Posterior vena cava (tissue), 2 donors: ENCODE results near the gene NAV2. TPM values are rescaled to one million over a fixed set of nuclear protein-coding genes. Genes with fewer than 3 reads are reported as not detected.
A peak's percentile ranks its signal among the peaks of the same experiment; 100 is the strongest.

Experiments
- DNase-seq: peaks from one replicate; pipeline ENCODE4 v3.0.0-alpha.2; 2020; ENCODE audit warnings: low spot score
- intact Hi-C, 2 donors: fragments of 100-400 bp; cut with DNase I; formaldehyde crosslinking; loops; one replicate each; pipeline versions ENCODE4 v1.14.1 to v1.14.2; 2022 to 2023
- total RNA-seq, 2 donors: library from RNA; stranded (reverse); fragmentation: NEBNext Ultra II Directional; extraction: Animal tissue kit (Norgen Biotek cat#: 25700); gene quantifications; one replicate each; pipeline ENCODE4 v1.2.1, GENCODE V29; 2021
- donor health status: DM: yes; HTN: yes; CAD: no.
- donor health status: DM: yes; HTN: yes; CAD: no.

The NAV2 gene
- total RNA-seq, 2 donors from 2014 or later = 69.2 to 108 TPM

DNA sequence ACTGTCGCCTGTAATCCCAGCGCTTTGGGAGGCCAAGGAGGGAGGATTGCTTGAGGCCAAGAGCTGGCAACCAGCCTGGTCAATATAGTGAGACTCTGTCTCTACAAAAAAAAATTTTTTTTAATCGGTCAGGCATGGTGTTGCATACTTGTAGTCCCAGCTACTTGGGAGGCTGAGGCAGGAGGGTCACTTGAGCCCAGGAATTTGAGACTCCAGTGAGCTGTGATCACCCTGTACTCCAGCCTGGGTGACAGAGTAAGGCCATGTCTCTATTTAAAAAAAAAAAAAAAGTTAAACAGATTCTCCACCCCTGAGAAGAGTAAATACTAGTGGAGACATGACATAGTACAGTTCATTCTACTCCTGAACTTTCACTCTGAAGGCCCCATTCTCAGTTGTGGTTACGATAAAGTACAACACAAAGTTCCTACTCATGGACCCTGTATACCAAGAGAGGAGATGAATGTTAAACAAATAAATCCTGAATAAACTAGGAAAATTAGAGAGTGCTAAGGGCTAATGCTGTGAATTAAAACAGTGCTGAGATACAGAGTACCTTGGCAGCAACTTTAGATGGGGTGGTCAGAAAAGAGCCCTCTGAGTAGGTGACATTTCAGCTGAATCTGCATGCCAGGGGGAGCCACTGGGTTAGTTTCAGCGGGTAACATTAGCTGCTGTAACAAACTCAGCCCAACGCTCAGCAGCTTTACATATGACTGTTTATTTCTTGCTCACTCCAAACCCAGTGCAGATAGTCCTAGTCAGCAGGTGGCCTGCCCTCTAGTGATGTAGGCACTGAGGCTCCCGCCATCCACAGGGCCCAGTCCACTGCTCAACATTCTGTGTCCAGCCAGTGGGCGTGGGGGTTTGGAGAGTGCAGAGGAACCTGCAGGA is 372.5 kb downstream of the NAV2 start:
- no peak for DNase-seq
- intact Hi-C loops = no loop called here

DNA sequence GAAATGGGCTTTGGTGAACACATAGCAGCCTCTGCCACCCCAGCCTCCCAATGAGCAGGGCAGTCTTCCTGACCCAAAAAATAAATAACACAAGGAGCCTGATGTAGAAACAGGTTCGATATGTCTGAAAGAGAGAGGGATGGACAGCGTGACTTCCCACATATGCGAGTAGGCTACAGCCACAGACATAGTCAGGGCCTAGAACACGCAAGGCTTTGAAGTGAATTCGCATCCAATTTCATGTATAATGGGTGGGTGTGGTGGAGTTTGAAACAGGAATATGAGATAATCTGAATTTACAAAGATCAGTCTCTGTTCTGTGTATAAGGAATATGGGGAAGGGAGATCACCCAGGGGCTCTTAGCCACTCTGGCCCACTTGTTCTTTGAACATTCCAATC is 373.3 kb downstream of the NAV2 start:
- intact Hi-C loops = no loop called here
- no peak for DNase-seq

DNA sequence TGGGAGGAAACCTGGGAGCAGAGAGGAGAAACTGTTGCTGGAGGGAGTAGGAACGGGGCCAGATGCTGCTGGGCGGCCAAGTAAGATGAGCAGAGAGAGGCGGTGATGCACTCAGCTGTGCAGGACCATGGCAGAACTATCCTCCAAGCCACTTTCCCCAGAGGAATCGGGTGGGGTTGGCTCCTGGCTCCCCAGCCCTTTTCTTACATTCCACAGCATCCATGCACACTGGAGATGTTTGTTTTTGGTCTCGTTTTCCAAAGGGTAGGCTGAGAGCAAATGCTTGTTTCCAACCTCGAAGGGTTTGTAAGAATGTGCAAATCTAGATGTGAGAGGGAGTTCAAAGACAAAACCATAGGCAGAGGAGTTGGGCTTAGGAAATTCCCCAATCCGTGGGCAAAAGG is 374.5 kb downstream of the NAV2 start:
- intact Hi-C loops = no loop called here

DNA sequence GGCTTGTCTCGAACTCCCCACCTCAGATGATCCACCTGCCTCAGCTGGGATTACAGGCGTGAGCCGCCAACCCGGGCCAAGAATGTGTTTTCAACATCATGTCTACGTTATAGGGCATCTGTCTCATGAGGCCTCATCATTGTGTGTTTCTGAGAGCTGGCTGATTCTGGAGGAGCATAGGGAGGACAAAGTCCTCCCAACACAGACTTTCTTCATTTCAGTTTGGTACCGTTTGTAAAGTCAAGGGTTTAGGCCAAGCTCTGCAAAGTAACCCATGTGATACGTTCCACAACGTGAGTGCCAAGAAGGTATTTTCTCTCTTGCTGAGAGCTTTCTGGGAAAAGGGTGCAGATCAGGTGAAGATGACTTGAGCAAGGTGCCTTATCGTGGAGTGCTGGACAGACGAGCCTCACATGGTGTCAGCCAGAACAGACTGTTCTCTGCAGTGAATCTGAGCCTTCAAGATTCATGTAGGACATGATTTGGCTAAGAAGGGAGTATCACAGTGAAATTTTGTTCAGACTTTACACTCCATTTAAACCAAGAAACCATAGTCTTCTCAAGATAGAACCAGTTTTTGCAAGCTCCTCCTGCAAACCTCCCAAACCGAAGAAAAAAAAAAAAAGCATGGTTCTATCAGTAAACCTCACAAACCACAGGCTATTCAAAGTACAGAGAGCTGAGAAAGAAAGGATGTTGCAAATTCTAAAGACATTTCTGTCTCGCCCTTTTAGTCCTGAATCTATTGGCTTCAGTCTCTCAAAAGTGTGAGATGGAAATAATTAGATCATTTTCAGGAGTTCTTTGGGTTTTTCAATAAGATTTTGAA is 376.0 kb downstream of the NAV2 start:
- intact Hi-C loops = no loop called here
- DNase-seq = no peak

More for the DNA sequence above, 374.5 kb downstream of the NAV2 start:
- DNase-seq = no peak

DNA sequence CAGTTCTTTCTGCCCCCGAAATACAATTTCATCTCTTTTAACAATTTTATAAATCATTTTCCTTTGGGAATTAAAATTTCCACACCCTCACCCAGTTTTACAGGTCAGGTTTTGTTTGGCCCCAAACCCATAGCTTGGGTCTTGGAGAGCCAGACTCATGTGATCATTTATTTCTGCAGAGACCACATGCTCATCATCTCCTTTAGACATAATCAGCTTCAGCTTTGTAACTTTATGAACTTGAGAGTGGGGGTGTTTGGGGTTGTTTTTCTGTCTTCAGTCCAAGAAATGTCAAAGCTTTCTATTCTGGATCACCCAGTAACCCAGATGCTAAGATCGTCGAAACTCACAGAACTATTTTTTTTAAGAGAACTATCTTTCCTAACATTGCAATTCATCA is 376.7 kb downstream of the NAV2 start:
- DNase-seq = no peak
- intact Hi-C loops = no loop called here

DNA sequence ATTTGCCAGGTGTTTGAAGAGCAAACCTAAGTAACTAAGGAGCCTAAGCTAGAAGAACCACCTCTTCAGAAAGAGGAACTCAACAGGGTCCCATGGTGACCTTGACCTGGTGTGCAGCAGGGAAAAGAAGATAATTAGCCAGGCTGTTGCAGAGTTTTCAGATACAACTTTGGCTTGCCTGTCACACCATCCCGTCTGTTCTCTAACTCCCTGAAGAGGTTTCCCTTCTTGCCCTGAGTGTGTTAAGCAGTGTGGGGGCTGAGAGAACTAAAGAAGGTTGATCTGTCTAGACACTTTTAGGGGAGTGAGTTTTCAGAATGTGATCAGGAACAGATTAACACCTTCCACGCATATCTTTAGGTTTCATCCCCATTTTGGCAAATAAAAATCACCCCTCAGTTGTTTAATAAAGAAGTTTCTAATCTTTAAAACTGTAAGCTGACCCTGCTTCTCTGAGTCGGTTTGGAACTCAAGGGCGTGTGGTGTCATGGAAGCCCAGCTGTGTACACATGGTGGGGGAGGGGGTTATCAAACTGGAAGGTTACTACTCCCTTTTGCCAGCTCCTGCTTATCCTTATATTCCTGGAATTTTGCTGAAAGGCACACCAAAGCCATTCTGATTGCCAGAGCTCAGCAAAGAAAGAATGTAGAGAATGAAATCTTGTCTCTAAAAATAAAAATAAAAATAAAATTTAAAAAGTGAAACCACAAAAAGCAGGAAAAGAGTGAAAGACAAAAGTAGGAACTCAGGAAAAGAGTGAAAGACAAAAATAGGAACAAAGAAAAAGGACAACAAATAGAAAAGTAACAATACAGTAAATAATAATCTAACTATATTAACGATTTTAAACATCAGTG is 377.4 kb downstream of the NAV2 start:
- intact Hi-C loops = no loop called here

DNA sequence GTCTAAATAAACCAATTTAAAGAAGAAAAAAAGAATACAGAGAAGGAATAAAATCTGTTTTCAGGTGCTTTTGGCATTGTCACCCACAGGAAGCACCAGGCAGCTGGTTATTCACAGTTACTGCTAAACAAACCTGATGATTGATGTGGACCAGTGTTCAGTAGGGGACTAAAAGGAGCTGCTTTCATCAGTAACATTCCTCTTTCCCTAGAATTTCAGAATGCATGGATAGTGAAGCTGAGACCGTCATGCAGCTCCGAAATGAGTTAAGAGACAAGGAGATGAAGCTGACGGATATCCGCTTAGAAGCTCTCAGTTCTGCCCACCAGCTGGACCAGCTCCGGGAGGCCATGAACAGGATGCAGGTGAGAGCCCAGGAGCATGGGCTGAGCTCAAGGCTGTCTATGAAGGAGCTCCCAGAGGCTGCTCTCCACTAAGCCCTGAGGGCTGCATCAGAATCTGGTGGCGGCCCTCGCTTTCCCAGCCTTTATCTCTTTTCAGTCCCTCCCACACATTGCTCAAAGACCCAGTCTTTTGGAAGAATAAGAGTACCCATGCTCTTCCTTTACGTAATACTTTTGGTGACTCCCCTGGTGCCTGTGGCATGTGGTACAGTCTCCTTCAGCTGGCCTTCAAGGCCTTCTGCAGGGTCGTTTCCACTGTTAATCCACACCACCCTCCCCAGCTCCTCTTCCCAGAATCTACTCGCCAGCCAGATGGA is 378.2 kb downstream of the NAV2 start:
- intact Hi-C loops = no loop called here
- no peak for DNase-seq

More for the DNA sequence above, 377.4 kb downstream of the NAV2 start:
- no peak for DNase-seq

DNA sequence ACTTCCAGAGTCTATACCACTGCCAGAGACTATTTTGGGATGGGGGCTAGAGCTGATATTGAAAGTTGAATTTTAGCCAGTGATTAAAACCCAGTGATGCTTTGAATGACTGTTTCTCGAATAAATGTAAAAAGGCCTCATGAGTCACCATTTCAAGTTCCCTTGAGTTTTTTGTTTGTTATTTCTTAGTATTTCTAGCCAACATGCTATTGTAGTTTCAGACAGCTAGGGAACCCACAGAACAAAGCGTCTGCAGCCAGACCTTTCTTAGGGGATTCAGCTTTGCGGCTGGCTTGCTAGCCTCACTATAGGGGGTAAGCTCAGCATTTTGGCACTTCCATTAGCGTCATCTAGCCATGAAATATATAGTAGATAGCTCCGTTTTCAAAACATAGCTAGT is 381.1 kb downstream of the NAV2 start:
- no peak for DNase-seq
- intact Hi-C loops = no loop called here

DNA sequence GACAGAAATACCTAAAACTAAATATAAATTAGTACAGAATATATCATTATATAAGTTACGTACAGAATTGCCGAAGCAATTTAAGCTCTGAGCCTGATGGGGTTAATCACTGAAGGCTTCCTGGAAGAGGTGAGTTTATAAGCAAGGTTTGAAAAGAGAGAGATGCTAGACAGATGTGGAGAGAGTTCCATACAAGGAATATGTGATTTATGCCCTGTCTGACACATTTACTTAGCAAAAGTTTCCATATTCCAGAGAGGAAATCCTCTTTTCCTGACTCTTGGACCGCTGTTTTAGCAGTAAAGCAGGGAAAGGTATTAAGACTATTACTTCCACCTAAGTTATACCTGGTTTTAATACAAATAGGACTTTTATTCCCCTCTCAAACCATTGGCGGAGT is 382.6 kb downstream of the NAV2 start:
- intact Hi-C loops = no loop called here
- DNase-seq = no peak

DNA sequence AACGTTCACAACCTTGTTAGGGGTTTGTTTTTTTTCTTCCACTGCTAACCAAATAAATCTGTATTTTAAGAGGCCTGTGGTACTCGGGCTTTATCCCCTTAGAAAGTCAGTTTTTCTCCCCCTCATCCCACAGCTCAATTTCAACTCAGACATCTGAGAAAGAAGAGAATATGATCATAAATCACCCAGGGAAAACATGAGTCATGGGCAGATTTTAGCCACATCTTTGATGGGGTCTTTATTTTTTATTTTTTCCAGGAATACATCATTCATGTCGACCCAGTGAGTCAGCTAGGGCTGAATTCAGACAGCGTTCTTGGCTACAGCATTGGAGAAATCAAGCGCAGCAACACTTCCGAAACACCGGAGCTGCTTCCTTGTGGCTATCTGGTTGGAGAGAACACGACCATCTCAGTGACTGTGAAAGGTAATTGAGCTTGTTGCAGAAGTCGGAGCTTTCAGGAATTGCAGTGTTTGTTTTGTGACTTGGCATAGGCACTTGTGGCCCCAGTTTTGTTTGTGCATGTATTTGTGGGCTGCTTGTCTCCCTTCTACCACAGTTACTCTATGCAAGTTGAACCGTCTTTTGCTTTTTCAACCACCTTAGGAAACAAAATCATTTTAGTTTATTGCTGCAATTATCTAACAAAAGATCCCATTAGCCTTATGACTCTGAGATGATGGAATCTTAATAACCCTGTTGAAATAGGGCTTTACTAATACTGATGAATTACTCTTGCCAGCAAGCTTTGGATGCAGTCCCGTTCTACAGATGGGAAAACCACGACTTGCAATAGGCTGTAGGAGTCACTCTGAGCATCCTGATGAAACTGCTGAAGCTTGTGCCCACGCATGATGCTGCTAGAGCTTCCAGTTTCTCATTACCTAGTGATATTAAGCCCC is 384.9 kb downstream of the NAV2 start:
- intact Hi-C loops = no loop called here
- no peak for DNase-seq

DNA sequence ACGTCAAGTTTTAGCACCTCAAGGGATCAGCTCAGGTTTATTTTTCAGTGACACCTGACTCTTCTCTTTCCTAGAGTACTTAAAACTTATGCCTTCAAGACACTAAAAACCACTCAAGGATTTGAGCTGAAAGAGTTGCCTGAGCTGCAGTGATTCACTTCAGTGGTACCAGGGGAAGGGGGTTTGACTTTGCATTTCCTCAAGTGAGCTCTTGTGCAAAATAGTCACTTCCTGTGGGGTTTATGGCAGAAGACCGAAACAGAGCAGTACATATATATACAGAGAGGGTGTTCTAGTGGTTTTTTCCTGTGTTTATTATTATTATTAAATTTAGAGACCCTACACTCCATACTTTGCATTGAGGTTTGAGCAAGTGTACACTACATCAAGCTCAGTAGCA is 386.9 kb downstream of the NAV2 start:
- DNase-seq = no peak
- intact Hi-C loops = no loop called here

DNA sequence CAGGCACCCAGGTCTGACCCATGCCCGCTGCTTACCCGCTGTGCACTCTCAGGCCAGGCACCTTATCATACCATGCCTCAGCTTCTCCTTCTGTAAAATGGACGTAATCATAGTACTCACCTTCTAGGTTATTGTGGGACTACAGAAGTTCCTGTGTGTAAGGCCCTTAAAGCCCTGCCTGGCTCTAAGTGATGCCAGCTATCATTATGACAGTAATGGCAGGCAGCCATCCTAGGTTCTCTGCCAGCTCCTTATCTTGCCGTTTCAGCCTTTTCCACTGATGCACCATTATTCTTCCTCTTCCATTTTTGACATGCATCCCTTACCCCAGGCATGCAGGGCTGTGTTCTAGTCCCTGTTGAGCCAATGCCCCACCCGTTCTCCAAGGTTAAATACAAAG is 389.8 kb downstream of the NAV2 start:
- peak; percentile 16 for DNase-seq
- intact Hi-C loops = no loop called here

DNA sequence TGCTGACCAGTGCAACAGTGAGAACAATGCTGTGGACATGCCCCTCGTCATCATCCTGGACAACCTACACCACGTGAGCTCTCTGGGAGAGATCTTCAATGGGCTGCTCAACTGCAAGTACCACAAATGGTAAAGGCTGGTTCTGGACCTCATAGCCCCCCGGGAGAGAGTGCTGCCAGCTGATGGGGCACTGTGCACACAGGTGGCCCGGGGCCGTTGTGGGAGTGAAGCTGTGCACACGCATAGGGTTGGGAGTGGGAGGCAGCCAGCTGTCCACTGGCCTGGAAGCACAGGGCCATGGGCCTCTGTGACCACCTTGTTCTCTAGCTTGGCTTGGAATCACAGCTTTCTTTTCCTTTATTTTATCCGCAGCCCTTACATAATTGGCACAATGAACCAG is 390.6 kb downstream of the NAV2 start:
- intact Hi-C loops = no loop called here
- peak; percentile 62 for DNase-seq

DNA sequence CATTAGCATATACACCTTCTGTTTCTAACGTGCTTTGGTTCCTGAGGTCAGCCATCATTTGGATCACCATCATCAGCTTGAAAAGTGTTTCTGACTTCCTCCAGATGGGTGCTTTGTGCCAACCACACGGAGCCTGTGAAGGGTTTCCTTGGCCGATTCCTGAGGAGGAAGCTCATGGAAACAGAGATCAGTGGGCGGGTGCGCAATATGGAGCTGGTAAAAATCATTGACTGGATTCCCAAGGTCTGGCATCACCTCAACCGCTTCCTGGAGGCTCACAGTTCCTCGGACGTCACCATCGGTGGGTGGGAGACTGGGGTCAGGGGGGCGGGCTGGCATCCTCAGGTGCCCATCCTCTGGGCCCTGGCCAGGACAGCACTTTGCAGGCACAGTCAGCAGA is 392.8 kb downstream of the NAV2 start:
- intact Hi-C loops = no loop called here
- peak; percentile 72 for DNase-seq

DNA sequence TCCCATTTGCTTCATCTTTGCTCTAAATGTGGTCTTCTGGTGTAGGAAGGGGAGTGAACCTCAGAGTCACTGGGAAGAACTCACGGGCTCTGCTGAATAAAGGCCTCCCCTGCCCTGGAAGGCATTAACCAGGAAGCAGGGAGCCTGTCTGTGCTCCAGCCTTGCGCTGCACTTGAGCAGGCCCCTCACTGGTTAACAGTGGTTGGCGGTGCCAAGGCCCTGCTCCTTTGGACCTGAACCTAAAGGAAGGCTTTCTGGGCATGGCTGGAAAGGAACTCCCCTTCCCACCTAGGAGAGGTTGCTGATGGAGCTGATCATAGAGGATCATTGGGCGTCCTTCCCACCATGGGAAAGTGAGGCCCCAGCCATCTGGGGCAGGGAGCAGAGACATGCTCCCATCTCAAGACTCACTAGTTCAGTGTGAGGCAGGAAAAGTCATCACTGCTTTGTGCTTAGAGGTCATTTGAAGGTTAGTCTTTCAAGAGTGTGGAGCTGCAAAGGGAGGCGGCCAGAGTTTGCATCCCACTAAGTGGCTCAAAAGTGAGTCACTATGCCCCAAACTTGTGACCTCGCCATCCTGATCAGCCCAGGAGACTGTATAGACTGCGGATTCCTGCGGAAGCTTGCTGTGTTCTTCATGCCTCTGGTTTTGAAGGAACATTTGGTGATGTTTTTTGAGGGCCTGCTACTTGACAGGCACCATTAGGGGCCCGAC is 397.3 kb downstream of the NAV2 start:
- peak; percentile 54 for DNase-seq
- intact Hi-C loops = loop anchor here in 1 of 2 donors (10.0 kb wide), 1 partner anchor 155 kb away; no protein-coding TSS in a partner anchor

DNA sequence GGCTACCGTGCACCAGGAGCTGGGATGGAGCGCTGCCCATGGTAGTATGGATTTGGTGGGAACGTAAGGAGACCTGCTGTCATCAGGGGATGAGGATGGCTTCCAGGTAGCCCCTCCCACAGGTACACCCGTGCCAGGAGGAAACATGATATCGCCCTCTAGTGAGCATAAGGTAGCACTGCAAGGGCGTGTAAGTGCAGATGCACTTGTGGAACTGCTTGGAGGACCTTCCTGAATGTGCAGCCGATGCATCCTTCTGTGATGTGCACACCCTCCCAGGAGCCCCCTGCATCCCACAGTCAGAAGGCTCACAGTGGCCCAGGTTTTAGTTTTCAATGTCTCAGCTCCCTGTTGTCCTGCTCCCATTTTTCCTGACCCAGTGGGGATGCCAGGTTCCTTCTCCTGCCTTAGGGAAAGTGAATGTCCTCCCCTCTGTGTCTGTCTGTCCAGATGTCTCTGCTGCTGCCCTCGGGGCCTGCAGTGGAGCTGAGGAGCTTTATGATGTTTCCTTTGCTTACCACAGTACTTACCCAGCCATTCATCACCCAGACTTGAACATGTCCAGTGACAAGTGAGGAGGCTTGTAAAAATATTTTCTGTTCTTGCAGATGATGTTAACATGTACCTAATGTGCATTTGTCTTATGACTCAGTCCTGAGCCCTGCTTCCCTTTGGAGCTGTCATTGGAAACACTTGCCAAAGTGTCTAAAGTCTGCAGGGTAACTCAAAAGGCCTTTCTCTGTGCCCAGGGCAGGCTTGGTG is 398.5 kb downstream of the NAV2 start:
- intact Hi-C loops = loop anchor here in 1 of 2 donors (10.0 kb wide), 1 partner anchor 156 kb away; no protein-coding TSS in a partner anchor
- no peak for DNase-seq
